Stimulated activated naive CD8-positive, alpha-beta T cell treated with anti-CD3 and anti-CD28 coated beads, Interleukin-15, Interleukin-2, amounts not matched to agents 100 ng/mL and 50 ng/mL, for 24 hours (primary cell): ENCODE results near the gene ZNF526.

ENCODE experiments used
- H3K27ac Mint-ChIP-seq: one replicate; pipeline ENCODE4 v1.8.0; 2021; ENCODE audit warnings: mild to moderate bottlenecking, mixed read lengths
- H3K27me3 Mint-ChIP-seq: one replicate; pipeline ENCODE4 v1.8.0; 2021; ENCODE audit warnings: mixed read lengths
- H3K36me3 Mint-ChIP-seq: one replicate; pipeline ENCODE4 v1.8.0; 2021; ENCODE audit warnings: low read depth, mixed read lengths
- H3K4me1 Mint-ChIP-seq: one replicate; pipeline ENCODE4 v1.8.0; 2021; ENCODE audit warnings: low read depth, mixed read lengths
- H3K4me3 Mint-ChIP-seq: one replicate; pipeline ENCODE4 v1.8.0; 2021; ENCODE audit warnings: mild to moderate bottlenecking, mixed read lengths
- H3K9me3 Mint-ChIP-seq: one replicate; pipeline ENCODE4 v1.8.0; 2021; ENCODE audit warnings: mixed read lengths

The ZNF526 gene, protein sequence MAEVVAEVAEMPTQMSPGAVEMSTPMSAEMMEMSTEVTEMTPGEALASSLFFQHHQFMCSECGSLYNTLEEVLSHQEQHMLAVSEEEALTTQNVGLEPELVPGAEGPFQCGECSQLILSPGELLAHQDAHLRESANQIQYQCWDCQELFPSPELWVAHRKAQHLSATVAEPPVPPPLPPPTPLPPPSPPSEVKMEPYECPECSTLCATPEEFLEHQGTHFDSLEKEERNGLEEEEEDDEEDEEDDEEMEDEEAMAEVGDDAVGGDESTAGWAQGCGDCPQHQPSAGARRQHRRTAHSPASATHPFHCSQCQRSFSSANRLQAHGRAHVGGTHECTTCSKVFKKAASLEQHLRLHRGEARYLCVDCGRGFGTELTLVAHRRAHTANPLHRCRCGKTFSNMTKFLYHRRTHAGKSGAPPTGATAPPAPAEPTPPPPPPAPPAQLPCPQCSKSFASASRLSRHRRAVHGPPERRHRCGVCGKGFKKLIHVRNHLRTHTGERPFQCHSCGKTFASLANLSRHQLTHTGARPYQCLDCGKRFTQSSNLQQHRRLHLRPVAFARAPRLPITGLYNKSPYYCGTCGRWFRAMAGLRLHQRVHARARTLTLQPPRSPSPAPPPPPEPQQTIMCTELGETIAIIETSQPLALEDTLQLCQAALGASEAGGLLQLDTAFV

GRCh38 chr19:42219812-42220750, at the start of gene ZNF526:
Gene ZNF526 (plus strand): TSS chr19:42220312. CDS start chr19:42224404, 4,092 bp downstream.
- no peaks in the 10 kb centered on the region for H3K27me3 Mint-ChIP-seq
- peaks cover 67% of the 10 kb centered on the region for H3K4me1 Mint-ChIP-seq
- H3K4me3 Mint-ChIP-seq, result peak within 1 kb of the TSS; percentile 99
- no peaks in the 10 kb centered on the region for H3K9me3 Mint-ChIP-seq
- H3K27ac Mint-ChIP-seq, result peak within 1 kb of the TSS; percentile 98
- H3K36me3 Mint-ChIP-seq, result peaks cover 36% of the 10 kb centered on the region

DNA sequence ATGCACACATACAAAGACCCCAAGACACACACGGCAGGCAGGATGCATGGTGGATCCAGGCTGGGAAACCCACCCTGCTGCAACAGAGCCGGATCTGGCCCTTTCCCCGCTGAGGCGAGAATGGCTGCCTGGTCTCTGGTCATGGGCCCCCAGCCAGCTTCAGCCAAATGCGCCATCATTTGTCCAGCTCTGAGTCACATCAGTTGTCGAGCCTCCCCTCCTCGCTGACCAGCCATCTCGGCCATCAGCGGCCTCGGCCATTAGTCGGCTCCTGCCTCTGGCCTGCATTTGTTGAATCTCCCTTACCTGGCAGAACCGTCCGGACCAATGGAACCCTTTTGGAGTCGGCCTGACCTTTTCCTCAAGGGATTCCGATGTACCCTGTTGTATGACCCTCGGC, 49.4 kb upstream of the ZNF526 start:
- Mint-ChIP-seq H3K27ac (no peak overlapping the region), H3K4me3 (no peak overlapping the region), H3K27me3 (peaks cover 22% of the 10 kb centered on the region), H3K4me1 (peaks cover 7% of the 10 kb centered on the region), H3K9me3 (no peaks in the 10 kb centered on the region), H3K36me3 (no peaks in the 10 kb centered on the region)

- Mint-ChIP-seq H3K4me1 (peaks cover 15% of the 10 kb centered on the region), H3K36me3 (no peaks in the 10 kb centered on the region), H3K9me3 (no peaks in the 10 kb centered on the region), H3K4me3 (no peak overlapping the region), H3K27ac (no peak overlapping the region), H3K27me3 (peaks cover 28% of the 10 kb centered on the region)
Observed at GRCh38 chr19:42172261-42172660, 47.9 kb upstream of the ZNF526 start.

DNA sequence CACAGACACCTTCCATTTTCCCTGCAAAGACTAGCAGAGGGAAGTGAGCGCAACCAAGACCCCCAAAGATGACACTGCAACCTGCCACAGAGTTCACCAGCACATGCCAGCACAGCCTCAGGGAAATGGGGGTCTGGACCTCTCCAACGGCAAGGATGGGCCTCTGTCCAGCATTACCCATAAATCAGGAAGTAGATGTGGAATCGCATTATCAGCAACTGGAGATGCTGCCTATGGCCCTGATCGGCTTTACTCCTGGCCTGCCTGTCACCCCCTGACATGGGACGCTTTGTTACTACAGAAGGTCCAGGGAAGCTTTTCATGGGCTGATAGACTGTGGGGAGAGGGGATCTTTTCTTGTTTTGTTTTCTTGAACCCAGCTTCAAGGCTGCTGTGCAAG, 46.4 kb upstream of the ZNF526 start:
- Mint-ChIP-seq H3K27me3 (peaks cover 28% of the 10 kb centered on the region), H3K36me3 (no peaks in the 10 kb centered on the region), H3K9me3 (no peaks in the 10 kb centered on the region), H3K4me3 (no peak overlapping the region), H3K27ac (no peak overlapping the region), H3K4me1 (peaks cover 15% of the 10 kb centered on the region)

- no peaks in the 10 kb centered on the region for H3K36me3 Mint-ChIP-seq
Observed at GRCh38 chr19:42174188-42174587, 45.9 kb upstream of the ZNF526 start.

DNA sequence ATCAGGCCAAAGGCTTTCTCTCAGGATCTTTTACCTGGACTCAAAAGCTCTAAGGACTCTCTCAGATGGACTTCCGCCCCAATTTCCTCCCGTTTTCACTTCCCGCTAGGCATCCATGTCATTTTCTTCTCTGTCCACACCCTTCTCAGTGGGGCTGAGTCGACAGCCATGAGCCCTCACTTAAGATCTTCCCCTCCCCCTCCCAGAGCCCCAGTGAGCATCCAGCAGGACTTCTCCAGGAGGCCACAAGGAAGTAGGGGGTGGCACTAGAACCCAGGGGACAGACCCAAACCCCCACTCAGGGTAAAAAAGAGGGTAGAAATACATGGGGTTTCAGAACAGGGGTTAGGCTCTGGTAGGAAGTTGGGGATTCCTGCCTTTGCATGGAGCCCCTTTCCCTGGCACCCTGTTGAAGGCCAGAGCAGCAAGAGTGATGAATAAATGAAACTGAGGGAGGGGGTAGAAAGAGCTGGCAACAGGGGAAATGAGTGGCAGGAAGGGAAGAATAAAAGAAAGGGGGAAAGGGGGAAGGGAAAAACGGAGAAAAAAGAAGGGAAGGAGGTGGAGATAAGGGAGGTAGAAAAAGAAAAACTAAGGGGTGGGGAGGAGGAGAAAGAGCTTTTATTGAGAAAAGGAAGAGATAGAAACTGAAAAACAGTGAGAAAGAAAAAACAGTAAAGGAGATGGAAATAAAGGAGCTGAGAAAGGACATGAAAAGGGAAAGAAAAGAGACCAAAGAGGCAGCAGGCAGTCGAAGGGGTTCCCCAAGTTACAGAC, 45.0 kb upstream of the ZNF526 start:
- Mint-ChIP-seq H3K27me3 (peaks cover 28% of the 10 kb centered on the region), H3K9me3 (no peaks in the 10 kb centered on the region), H3K4me3 (peak overlapping the region; percentile 77), H3K4me1 (peaks cover 15% of the 10 kb centered on the region), H3K27ac (no peak overlapping the region), H3K36me3 (no peaks in the 10 kb centered on the region)

More at GRCh38 chr19:42174188-42174587, 45.9 kb upstream of the ZNF526 start:
- Mint-ChIP-seq H3K4me1 (peaks cover 15% of the 10 kb centered on the region), H3K9me3 (no peaks in the 10 kb centered on the region), H3K4me3 (no peak overlapping the region), H3K27me3 (peaks cover 28% of the 10 kb centered on the region), H3K27ac (no peak overlapping the region)

DNA sequence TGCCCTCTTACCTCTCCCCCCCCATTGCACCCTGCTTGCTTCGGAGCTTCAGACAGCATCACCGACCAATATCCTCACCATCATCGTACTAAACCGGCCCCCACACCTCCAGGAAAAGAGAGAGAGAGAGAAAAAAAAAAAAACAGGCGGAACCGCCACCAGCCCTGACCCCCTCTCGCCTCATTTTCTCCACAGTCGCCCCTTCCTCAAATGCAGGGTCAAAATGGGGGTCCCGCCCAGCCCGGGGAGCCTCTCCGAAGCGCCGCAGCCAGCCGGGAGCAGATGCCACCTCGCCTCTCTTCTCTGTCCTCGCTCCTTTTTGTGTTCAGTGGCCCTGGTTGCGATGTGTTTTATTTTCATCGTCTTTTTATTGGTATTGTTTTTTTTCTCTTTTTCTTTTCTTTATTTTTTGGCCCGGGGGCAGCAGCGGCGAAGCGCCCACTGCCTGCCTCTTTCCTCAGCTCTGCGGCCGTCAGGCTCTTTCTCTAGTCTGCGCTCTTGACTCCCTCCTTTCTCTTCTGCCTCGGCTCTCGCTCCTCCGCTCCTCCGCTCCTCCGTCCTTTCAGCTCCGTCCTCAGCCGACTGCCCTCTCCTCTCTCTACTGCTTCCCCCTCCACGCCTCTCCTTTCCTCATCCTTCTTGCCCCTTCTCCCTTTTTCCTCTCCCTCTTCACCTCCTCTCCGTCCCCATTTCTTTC, 44.0 kb upstream of the ZNF526 start:
- H3K4me3 Mint-ChIP-seq, result peak overlapping the region; percentile 77
- H3K27ac Mint-ChIP-seq, result no peak overlapping the region
- H3K27me3 Mint-ChIP-seq, result peaks cover 28% of the 10 kb centered on the region
- H3K9me3 Mint-ChIP-seq, result no peaks in the 10 kb centered on the region
- H3K4me1 Mint-ChIP-seq, result peaks cover 15% of the 10 kb centered on the region
- H3K36me3 Mint-ChIP-seq, result no peaks in the 10 kb centered on the region

- peaks cover 15% of the 10 kb centered on the region for H3K4me1 Mint-ChIP-seq
- no peaks in the 10 kb centered on the region for H3K36me3 Mint-ChIP-seq
Observed at GRCh38 chr19:42176649-42176989, 43.5 kb upstream of the ZNF526 start.

GRCh38 chr19:42176990-42177685, 43.0 kb upstream of the ZNF526 start:
- H3K4me3 Mint-ChIP-seq, result no peak overlapping the region

More at GRCh38 chr19:42176649-42176989, 43.5 kb upstream of the ZNF526 start:
- H3K4me3 Mint-ChIP-seq, result peak overlapping the region; percentile 77
- H3K27ac Mint-ChIP-seq, result no peak overlapping the region
- no peaks in the 10 kb centered on the region for H3K9me3 Mint-ChIP-seq
- H3K27me3 Mint-ChIP-seq, result peaks cover 28% of the 10 kb centered on the region

DNA sequence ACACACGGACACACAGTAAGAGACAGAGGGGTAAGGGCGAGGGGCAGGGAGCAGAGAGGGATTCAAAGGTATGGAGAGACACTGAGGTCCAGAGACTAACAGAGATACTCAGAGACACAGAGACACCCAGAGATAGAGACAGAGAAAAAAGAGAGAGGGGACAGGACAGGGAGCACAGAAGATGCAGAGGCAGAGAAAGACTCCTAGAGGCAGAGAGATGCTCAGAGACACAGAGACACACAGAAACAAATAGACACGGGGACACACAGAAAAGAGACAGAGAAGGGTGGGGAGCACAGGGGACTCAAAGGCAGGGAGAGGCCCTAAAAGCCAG, 42.5 kb upstream of the ZNF526 start:
- H3K9me3 Mint-ChIP-seq, result no peaks in the 10 kb centered on the region
- no peak overlapping the region for H3K27ac Mint-ChIP-seq
- no peaks in the 10 kb centered on the region for H3K36me3 Mint-ChIP-seq
- peaks cover 28% of the 10 kb centered on the region for H3K27me3 Mint-ChIP-seq
- H3K4me1 Mint-ChIP-seq, result peaks cover 24% of the 10 kb centered on the region
- H3K4me3 Mint-ChIP-seq, result no peak overlapping the region

More at GRCh38 chr19:42176990-42177685, 43.0 kb upstream of the ZNF526 start:
- H3K27ac Mint-ChIP-seq, result no peak overlapping the region
- H3K4me1 Mint-ChIP-seq, result peaks cover 19% of the 10 kb centered on the region
- no peaks in the 10 kb centered on the region for H3K9me3 Mint-ChIP-seq
- no peaks in the 10 kb centered on the region for H3K36me3 Mint-ChIP-seq
- H3K27me3 Mint-ChIP-seq, result peaks cover 28% of the 10 kb centered on the region

DNA sequence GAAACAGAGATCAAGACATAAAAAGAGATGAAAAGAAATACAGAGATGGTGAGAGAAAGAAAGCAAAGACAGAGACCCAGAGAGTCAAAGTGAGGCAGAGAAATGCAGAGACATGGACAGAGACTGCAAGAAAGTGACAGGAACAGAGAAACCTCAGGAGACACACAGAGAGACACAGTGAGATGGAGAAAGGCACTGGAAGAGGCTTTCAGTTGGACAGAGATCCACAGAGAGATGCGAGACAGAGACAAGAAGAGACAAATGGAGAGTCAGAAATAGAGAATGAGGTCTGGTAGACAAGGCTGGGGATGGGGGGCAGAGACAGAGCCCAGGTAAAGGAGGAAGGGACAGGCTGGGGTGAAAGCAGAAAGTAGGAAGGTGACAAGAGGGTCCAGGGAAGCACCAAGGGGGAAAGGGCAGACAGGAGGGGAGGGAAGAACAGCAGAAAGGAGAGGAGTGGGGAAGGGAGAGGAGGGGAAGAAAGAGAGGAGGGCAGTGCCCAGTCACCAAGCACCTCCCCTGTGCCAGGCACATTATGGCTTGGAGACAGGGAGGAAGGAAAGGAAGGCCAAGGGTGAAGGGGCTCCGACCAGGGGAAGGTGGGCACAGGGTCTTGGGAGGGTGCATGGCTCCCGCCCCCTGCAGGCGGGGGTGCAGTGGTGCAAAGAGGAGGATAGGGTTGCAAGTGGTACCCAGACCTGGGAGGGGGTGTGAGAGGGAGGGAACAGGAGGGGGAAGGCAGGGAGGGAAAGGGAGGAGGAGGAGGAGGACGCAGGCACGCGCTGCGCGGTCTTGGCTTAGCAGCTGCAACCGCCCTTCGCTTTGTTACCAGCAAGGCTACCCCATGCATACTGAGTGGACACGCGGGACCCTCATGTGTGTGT, 41.1 kb upstream of the ZNF526 start:
- peaks cover 23% of the 10 kb centered on the region for H3K27me3 Mint-ChIP-seq
- H3K27ac Mint-ChIP-seq, result no peak overlapping the region
- H3K9me3 Mint-ChIP-seq, result no peaks in the 10 kb centered on the region
- no peak overlapping the region for H3K4me3 Mint-ChIP-seq
- no peaks in the 10 kb centered on the region for H3K36me3 Mint-ChIP-seq
- H3K4me1 Mint-ChIP-seq, result peaks cover 34% of the 10 kb centered on the region

GRCh38 chr19:42184401-42184861, 35.7 kb upstream of the ZNF526 start:
- Mint-ChIP-seq H3K27ac (peak overlapping the region; percentile 3), H3K36me3 (no peaks in the 10 kb centered on the region), H3K27me3 (no peaks in the 10 kb centered on the region), H3K4me3 (no peak overlapping the region), H3K4me1 (peaks cover 42% of the 10 kb centered on the region), H3K9me3 (no peaks in the 10 kb centered on the region)
